Progenitor cell of endocrine pancreas (in vitro differentiated cells): ENCODE measurements around the gene GADD45A. TPM values are rescaled to one million over a fixed set of nuclear protein-coding genes. Genes with fewer than 3 reads are reported as not detected.
A peak's percentile ranks its signal among the peaks of the same experiment; 100 is the strongest.

Experiments used
- DNase-seq: peaks from one replicate; pipeline ENCODE4 v3.0.0; 2021; ENCODE audit warnings: low spot score; ENCODE audit not compliant: unreplicated experiment
- H3K27ac Mint-ChIP-seq: 2 replicates; pipeline ENCODE4 v1.8.0; 2021; ENCODE audit warnings: mild to moderate bottlenecking, moderate library complexity, mixed read lengths
- H3K27me3 Mint-ChIP-seq: 2 replicates; pipeline ENCODE4 v1.8.0; 2021; ENCODE audit warnings: mixed read lengths
- H3K36me3 Mint-ChIP-seq: 2 replicates; pipeline ENCODE4 v1.8.0; 2022; ENCODE audit warnings: mixed read lengths; ENCODE audit not compliant: insufficient read depth
- H3K4me1 Mint-ChIP-seq: 2 replicates; pipeline ENCODE4 v1.8.0; 2021; ENCODE audit warnings: low read depth, mixed read lengths
- H3K4me3 Mint-ChIP-seq: 2 replicates; pipeline ENCODE4 v1.8.0; 2021; ENCODE audit warnings: low read depth, mild to moderate bottlenecking, moderate library complexity, mixed read lengths
- H3K9me3 Mint-ChIP-seq: 2 replicates; pipeline ENCODE4 v1.8.0; 2021; ENCODE audit warnings: low read depth, mixed read lengths
- total RNA-seq: library from RNA; stranded (reverse); gene quantifications from 2 replicates; pipeline ENCODE4 v1.2.1, GENCODE V29; 2021
- TF ChIP-seq, protein P1 (sequence below): fragments of 200-600 bp; sonication (generic); IDR thresholded peaks from one replicate; pipeline ENCODE4 v1.5.0; 2021; ENCODE audit warnings: antibody characterized with exemption, mild to moderate bottlenecking; ENCODE audit not compliant: unreplicated experiment

GADD45A gene
- total RNA-seq, 1 donor from 2014 or later, result 47.7 TPM

GRCh38 chr1:67685558-67686266, 711 bp downstream of the GADD45A start:
- H3K27ac Mint-ChIP-seq, result peak overlapping the region; percentile 98
- TF ChIP-seq, protein P1, sequence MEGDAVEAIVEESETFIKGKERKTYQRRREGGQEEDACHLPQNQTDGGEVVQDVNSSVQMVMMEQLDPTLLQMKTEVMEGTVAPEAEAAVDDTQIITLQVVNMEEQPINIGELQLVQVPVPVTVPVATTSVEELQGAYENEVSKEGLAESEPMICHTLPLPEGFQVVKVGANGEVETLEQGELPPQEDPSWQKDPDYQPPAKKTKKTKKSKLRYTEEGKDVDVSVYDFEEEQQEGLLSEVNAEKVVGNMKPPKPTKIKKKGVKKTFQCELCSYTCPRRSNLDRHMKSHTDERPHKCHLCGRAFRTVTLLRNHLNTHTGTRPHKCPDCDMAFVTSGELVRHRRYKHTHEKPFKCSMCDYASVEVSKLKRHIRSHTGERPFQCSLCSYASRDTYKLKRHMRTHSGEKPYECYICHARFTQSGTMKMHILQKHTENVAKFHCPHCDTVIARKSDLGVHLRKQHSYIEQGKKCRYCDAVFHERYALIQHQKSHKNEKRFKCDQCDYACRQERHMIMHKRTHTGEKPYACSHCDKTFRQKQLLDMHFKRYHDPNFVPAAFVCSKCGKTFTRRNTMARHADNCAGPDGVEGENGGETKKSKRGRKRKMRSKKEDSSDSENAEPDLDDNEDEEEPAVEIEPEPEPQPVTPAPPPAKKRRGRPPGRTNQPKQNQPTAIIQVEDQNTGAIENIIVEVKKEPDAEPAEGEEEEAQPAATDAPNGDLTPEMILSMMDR, result no peak
- H3K36me3 Mint-ChIP-seq, result peaks cover 13% of the 10 kb centered on the region
- peak overlapping the region; percentile 91 for H3K4me3 Mint-ChIP-seq
- H3K4me1 Mint-ChIP-seq, result peaks cover 36% of the 10 kb centered on the region
- DNase-seq, result peak; percentile 26
- no peaks in the 10 kb centered on the region for H3K9me3 Mint-ChIP-seq
- H3K27me3 Mint-ChIP-seq, result no peaks in the 10 kb centered on the region

- H3K36me3 Mint-ChIP-seq, result peaks cover 13% of the 10 kb centered on the region
- H3K4me3 Mint-ChIP-seq, result peak overlapping the region; percentile 91
- peaks cover 37% of the 10 kb centered on the region for H3K4me1 Mint-ChIP-seq
- no peaks in the 10 kb centered on the region for H3K27me3 Mint-ChIP-seq
- H3K9me3 Mint-ChIP-seq, result no peaks in the 10 kb centered on the region
- H3K27ac Mint-ChIP-seq, result peak overlapping the region; percentile 97
- peak; percentile 37 for DNase-seq
- TF ChIP-seq, protein P1, result no peak
Measured at GRCh38 chr1:67686267-67687197, 1.5 kb downstream of the GADD45A start.

- Mint-ChIP-seq H3K4me1 (peaks cover 39% of the 10 kb centered on the region), H3K27me3 (no peaks in the 10 kb centered on the region), H3K4me3 (peak overlapping the region; percentile 91), H3K36me3 (peaks cover 13% of the 10 kb centered on the region), H3K9me3 (no peaks in the 10 kb centered on the region), H3K27ac (peak overlapping the region; percentile 97)
- TF ChIP-seq, protein P1, result no peak
- DNase-seq, result no peak
Measured at GRCh38 chr1:67687198-67687545, 2.2 kb downstream of the GADD45A start.

DNA sequence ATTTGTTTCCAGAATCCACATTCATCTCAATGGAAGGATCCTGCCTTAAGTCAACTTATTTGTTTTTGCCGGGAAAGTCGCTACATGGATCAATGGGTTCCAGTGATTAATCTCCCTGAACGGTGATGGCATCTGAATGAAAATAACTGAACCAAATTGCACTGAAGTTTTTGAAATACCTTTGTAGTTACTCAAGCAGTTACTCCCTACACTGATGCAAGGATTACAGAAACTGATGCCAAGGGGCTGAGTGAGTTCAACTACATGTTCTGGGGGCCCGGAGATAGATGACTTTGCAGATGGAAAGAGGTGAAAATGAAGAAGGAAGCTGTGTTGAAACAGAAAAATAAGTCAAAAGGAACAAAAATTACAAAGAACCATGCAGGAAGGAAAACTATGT, 2.6 kb downstream of the GADD45A start:
- Mint-ChIP-seq H3K36me3 (peaks cover 13% of the 10 kb centered on the region), H3K27ac (peak overlapping the region; percentile 89), H3K4me1 (peaks cover 39% of the 10 kb centered on the region), H3K9me3 (no peaks in the 10 kb centered on the region), H3K4me3 (peak overlapping the region; percentile 65), H3K27me3 (no peaks in the 10 kb centered on the region)
- TF ChIP-seq, protein P1, result no peak
- DNase-seq, result no peak

- Mint-ChIP-seq H3K4me1 (peaks cover 36% of the 10 kb centered on the region), H3K36me3 (peaks cover 13% of the 10 kb centered on the region), H3K4me3 (peak overlapping the region; percentile 46), H3K9me3 (no peaks in the 10 kb centered on the region), H3K27ac (peak overlapping the region; percentile 88), H3K27me3 (no peaks in the 10 kb centered on the region)
- DNase-seq, result no peak
- TF ChIP-seq, protein P1, result no peak
Measured at GRCh38 chr1:67688526-67689219, 3.7 kb downstream of the GADD45A start.
